Right ventricle myocardium superior (tissue), 1 donor: ENCODE results near the gene DNAJC9. TPM values are rescaled to one million over a fixed set of nuclear protein-coding genes. Genes with fewer than 3 reads are reported as not detected.

Source experiments
- ATAC-seq: fragments of 200-7000 bp; cut with Tn5 transposase; one replicate; pipeline ENCODE4 v1.9.1; 2020; ENCODE audit warnings: mild to moderate bottlenecking; ENCODE audit not compliant: poor library complexity
- DNase-seq: peaks from one replicate; pipeline ENCODE4 v3.0.0-alpha.2; 2020
- intact Hi-C: fragments of 100-400 bp; cut with DNase I; formaldehyde crosslinking; loops from one replicate; pipeline ENCODE4 v1.11.2; 2022
- total RNA-seq: library from RNA; stranded (reverse); fragmentation: NEBNext Ultra II Directional; extraction: Animal tissue kit (Norgen Biotek cat#: 25700); gene quantifications from one replicate; pipeline ENCODE4 v1.2.1, GENCODE V29; 2021
- donor health status: DM: no; HTN: yes; CAD: no; lungs with severe emphysema.

The DNAJC9 gene
- total RNA-seq, 1 donor from 2014 or later = 7.8 TPM

DNA sequence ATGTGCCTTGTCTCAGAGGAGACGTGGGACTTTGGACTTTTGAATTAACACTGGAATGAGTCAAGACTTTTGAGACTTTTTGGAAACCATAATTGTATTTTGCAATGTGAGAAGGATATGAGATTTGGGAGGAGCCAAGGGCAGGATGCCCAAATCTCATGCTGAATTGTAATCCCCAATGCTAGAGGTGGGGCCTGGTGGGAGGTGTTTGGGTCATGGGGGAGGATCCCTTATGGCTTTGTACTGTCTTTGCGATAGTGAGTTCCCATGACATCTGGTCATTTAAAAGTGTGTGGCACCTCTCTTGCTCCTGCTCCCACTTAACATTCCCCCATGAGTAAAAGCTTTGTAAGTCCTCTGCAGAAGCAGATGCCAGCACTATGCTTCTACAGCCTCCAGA is 39.2 kb downstream of the DNAJC9 start:
- peak; percentile 48 for DNase-seq
- peak; percentile 49 for ATAC-seq
- intact Hi-C loops = no loop called here

GRCh38 chr10:73206385-73206784 is 40.7 kb downstream of the DNAJC9 start:
- DNase-seq (no peak), ATAC-seq (no peak)
- intact Hi-C loops = no loop called here

DNA sequence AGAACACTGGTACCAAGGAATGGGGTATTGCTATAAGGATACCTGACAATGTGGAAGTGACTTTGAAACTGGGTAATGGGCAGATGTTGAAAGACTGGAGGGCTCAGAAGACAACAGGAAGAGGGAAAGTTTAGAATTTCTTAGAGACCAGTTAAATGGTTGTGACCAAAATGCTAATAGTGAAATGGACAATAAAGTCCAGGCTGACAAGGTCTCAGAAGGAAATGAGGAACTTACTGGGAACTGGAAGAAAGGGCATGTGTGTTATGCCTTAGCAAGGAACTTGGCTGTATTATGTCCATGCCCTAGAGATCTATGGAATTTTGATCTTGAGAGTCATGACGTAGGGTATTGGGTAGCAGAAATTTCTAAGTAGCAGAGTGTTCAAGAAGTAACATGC is 41.2 kb downstream of the DNAJC9 start:
- no peak for DNase-seq
- intact Hi-C loops = no loop called here
- no peak for ATAC-seq

DNA sequence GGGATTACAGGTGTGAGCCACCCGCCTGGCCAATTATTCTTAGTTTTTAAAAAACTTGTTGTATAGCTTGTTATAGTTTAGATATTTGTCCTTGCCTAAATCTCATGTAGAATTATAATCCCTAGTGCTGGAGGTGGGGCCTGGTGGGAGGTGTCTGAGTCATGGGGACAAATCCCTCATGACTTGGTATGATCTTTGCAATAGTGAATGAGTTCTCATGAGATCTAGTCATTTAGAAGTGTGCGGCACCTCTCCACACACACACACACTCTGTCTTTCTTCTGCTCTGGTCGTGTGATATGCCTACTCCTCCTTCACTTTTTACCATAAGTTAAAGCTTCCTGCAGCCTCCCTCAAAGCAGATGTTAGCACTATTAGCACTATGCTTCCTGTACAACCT is 42.0 kb downstream of the DNAJC9 start:
- no peak for ATAC-seq
- intact Hi-C loops = no loop called here
- DNase-seq = no peak

Other genes starting within 250 kb of the DNAJC9 start
- gene P4HA1, start 150.4 kb downstream of the DNAJC9 start, total RNA-seq = 79.2 TPM
- gene NUDT13, start 136.8 kb downstream of the DNAJC9 start, total RNA-seq = 4.1 TPM
- 14.4 TPM for gene ECD, start 79.2 kb downstream of the DNAJC9 start, total RNA-seq
- 12.9 TPM for gene FAM149B1, start 79.1 kb downstream of the DNAJC9 start, total RNA-seq
- gene MRPS16, start 5.4 kb upstream of the DNAJC9 start, total RNA-seq = 102 TPM
- gene CFAP70, start 111.6 kb upstream of the DNAJC9 start, total RNA-seq = 1.5 TPM
- gene ANXA7, start 166.8 kb upstream of the DNAJC9 start, total RNA-seq = 99.4 TPM
- 1.8 TPM for gene MSS51, start 186.3 kb upstream of the DNAJC9 start, total RNA-seq
- gene PPP3CB, start 248.8 kb upstream of the DNAJC9 start, total RNA-seq = 64.1 TPM